ENCODE measurements around the gene NDUFB8.
"Not testable (repeated sequence)": the region's sequence is repeated elsewhere in the genome, so short reads cannot be mapped to it uniquely, and the experiment has no call there.

NDUFB8 gene

DNA sequence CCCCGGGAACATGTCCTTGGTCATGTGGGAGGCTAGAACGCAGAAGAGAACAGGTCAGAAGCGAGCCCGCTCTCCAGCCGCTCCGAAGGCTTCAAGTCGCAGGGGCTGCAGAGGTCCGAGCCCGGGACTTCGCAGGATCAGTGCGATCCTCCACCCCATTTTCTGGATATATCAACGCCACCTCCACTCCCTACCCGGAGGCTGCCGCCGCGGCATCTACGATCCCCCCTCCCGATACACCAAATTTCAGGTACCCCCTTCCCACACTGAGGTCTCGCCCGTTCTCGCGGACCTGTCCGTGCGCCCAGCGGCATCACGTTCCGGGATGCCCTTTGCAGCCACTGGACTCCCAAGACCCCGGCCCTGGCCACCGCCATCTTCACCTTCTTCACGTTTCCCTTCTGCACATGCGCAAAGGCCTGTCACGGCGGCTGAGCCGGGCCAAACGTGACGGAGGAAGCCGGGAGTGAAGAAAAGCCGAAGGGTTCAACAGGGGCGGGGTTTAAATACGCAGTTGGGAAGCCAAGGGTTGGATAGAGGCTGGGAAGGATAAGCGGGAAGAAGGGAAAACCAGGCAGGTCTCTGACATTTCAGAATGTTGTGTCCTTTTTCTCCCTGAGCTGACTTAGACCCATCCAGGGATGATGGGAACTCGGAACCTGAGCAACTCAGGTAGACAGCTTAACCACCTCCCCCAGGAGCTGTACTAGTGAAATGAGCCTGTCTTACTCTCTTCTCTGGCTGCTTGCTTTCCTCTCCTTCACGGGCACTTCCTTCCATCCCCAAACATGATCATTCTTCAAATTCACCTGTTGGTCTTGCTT, at the start of gene NDUFB8:
NDUFB8 (minus strand) TSS at position 397 of the 824 bp plus-strand sequence; CDS start at position 377, 20 bp downstream.
- DNase-seq: peak; percentile 90 to 94 (median 93)

- no peak for DNase-seq
These were observed 46.6 kb upstream of the NDUFB8 start for GRCh38 chr10:100576282-100576635.

DNA sequence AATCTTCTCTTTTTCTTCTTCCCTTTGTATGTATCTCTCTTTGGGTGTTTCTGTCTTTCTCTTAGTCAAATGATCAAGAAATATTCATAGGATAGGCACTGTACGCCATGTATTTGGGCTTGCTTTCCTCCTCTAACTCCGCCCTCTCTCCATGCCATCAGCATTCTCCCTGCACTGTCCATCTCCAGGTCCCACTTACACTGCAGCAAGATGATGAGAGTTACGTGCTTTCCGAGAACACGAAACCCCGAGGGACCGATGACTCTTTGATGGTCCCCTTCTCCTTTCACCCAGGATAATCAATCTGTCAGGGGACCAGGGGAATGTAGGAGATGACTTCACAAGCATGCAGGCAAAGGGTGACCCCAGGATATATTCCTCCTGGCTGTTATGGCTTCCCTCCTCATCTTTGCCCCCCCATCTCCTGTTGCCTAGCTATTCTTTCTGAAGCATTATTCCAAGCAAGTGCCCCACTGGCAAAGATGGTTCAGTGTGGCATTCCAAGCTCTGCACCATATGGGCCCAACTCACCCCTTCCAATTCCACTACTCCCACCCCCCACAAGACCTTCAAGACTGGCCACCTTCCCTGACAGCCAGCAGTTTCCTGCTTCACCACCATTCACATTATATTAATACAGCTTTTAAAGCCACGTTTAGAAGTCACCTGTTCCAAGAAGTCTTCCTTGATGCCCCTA, 46.1 kb upstream of the NDUFB8 start:
- DNase-seq: no peak

GRCh38 chr10:100575146-100575545, 45.5 kb upstream of the NDUFB8 start:
- not testable (repeated sequence) for DNase-seq

DNA sequence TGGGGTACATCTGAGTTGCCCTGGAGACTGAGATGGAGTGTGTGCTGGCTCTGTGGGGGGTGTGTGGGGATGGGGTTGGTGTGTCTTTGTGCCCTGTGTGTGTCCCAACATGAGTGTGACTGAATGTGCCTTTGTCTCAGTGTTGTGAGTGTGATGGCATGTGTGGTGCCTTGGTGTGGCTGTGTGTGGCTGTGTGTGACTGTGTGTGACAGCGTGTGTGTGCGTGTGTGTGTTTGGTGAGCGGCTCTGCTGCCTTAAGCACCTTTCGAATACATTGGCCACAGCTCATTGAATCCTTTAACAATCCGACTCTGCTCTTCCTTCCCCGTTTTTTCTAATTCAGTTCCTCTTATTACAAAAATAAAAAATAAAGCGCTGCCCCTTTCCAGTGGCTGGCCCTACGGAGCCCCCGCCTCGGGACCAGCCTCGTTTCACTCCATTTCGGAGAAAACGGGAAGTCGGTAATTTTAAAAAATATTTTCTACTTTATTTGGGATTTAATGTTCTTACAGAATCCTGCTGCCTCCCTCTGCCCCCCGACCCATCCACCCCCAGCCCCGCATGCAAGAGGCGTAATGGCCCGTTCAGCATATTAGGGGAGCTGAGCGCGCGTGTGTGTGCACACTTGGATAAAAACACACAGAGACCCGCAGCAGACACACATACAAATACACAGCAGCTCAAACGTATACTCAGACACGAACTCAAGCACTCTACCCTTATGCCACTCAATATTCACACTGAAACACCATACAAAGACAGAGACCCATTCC, 41.6 kb upstream of the NDUFB8 start:
- DNase-seq: no peak

DNA sequence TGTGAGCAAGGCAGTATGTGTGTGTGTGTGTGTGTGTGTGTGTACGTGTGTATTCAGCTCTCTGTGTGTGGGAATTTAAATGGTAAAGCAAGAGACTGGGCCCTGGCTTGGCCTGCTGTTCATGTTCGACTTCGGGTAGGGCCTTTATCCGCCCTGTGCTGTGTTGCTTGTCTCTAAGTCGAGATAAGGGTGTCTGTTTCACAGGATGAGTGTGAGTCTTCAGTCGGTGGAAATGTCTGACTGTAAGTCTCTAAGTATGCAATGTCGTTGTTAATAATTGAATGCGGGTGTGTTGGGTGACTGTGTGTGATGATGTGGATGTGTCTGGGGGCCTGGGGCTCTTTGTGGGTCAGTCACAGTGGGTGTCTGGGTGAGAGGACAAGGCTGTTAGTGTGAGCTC, 40.8 kb upstream of the NDUFB8 start:
- DNase-seq: no peak

GRCh38 chr10:100569687-100570481, 40.2 kb upstream of the NDUFB8 start:
- DNase-seq: peak in 1 of 3 donors; percentile 16

DNA sequence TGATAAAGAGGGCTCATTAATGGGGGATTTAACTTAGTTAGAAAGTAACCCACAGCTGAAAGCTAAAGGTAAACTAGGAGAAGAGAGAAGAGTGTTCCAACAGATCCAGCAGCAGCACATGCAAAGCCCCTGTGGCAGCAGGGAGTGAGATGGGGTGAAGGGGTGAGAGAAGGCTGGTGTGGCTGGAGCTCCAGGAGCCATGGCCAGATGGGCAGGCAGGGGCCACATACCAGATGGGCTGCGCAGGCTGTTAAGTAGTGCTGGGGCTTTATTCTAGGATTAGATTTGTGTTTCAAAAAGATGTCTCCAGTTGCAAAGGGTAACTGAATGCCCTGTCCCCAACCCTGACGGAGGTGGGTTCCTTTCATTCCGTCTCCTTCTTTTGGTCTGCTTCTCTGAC, 39.2 kb upstream of the NDUFB8 start:
- DNase-seq: no peak

- no peak for DNase-seq
These were observed 38.2 kb upstream of the NDUFB8 start for GRCh38 chr10:100567826-100568225.

DNA sequence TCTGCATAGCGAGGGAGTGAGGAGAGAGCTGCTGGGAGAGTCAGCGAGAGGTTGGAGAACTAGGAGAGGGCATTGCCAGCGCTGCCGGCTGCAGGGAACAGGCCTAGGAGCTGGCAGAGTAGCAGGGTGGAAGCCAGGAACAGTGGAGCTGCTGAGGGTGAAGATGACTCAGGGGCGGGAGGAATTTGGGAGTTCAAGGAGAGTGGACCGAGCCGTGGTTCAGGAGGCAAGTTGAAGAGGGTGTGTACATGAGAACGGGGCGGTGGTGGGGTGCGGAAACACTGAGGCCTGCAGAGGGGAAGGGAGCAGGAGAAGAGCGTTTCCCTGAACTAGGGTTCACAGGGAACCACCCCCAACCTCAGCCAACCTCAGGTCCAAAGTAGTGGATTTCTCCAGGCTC, 37.6 kb upstream of the NDUFB8 start:
- no peak for DNase-seq

- DNase-seq: no peak
These were observed 36.9 kb upstream of the NDUFB8 start for GRCh38 chr10:100566561-100566960.

DNA sequence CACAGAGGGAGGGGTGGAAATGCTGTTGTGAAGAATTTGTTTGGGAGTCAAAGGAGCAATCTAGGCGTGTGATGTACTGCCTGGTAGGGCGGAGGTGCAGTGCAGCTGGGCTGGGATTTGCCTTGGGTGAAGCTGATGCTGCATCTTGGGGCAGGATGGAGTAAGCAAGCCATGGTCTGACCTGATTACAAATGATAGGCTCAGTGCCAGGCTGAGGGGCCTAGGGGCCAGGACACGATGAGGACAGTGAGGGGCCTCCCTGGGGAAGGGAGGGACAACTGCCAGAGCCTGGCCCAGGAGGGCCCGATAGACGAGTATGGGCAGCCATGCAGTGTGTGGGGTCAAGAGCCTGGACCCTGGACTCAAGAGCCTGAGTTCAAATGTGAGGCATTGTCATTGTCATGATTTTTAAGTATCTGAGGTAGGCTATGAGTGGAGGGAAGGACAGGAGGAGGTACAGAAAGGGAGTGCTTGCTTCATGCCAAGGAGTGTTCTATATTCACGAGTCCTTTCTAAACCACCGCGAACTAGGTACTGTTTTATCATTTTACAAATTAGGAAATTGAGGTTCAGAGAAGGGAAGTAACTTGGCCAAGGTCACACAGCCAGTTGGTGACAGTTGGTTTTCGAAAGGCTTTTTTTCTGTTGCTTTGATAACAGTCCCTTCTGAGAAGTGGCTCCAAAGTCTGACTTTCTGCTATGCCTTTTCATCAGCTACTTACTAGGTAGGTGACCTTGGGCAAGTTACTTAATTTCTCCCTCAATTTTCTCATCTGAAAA, 35.7 kb upstream of the NDUFB8 start:
- DNase-seq: no peak

- DNase-seq: peak; percentile 89 to 93 (median 92)
These were observed 32.5 kb upstream of the NDUFB8 start for GRCh38 chr10:100562008-100562672.

GRCh38 chr10:100561005-100561404, 31.3 kb upstream of the NDUFB8 start:
- DNase-seq: no peak

- no peak for DNase-seq
These were observed 30.6 kb upstream of the NDUFB8 start for GRCh38 chr10:100560248-100560647.

- DNase-seq: no peak
These were observed 25.2 kb upstream of the NDUFB8 start for GRCh38 chr10:100554902-100555301.

- no peak for DNase-seq
These were observed 24.3 kb upstream of the NDUFB8 start for GRCh38 chr10:100553929-100554328.

DNA sequence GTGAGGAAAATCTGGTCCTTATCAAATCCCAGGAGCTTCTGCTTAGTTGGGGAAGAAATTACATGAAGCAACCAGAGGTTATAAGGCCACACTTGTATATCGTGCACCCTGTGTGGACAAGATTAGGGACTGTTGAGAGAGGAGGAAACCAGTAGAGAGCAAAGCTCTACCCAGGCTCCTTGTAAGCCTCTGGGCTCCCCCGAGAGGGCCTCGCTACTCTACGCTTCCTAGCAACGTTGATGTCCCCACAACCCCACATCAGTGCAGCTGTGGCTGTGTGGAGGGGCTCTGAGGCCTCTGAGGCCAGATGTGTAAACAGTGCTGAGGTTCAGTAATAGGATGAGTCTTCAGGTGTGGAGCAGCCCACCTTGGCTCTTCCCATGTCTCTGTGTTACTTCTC, 22.1 kb upstream of the NDUFB8 start:
- no peak for DNase-seq

GRCh38 chr10:100551196-100551595, 21.5 kb upstream of the NDUFB8 start:
- DNase-seq: peak; percentile 30 to 41 (median 32)

DNA sequence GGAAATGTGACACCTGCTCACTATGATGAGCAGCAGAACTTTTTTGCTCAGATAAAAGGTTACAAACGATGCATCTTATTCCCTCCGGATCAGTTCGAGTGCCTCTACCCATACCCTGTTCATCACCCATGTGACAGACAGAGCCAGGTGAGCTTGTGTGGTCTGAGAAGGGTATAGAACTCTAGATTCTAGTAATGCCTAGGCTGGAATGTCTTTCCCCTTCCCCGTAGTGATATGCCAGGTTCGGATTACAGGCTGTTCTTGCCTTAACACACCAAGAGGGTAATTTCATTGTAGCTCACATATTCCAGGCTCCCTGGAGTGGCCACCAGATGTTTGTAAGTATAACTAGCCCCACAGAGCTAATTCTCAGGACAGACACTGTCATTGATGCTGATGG, 15.3 kb upstream of the NDUFB8 start:
- no peak for DNase-seq

DNA sequence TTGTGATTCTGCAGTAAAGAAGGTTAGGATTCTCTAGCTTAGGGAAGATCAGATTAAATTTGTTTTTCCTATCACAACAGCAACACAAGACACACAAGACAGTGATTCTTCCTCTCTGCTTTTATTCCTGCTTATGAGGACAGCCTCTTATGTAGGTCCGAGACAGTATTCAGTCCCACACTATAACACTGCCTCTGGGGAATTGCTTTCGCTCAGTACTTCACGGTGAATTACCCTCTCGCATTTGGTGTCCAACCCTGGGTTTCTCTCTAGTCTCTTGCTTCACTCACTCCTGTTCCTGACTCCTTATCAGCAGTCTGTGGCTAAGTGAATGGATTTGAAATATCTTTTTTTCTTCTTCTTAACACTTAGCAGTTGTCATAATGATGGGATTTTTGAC, 7.8 kb upstream of the NDUFB8 start:
- no peak for DNase-seq

All from suppressor macrophage treated with lipopolysaccharide for 1 hour (primary cell).